ENCODE results near the gene CDH13. TPM values are rescaled to one million over a fixed set of nuclear protein-coding genes. Genes with fewer than 3 reads are reported as not detected.

Gene CDH13
- polyA plus RNA-seq, 4 donors, result 9.4 to 16.6 (median 13.4) TPM

- no peak for DNase-seq (ENCODE audit: low read depth in 4 of 4, low spot score in 2 of 4)
These were observed 247.9 kb downstream of the CDH13 start for GRCh38 chr16:82874672-82875071.

GRCh38 chr16:82876951-82877350, 250.2 kb downstream of the CDH13 start:
- DNase-seq (ENCODE audit: low read depth in 4 of 4, low spot score in 2 of 4), result no peak

- no peak for DNase-seq (ENCODE audit: low read depth in 4 of 4, low spot score in 2 of 4)
These were observed 251.7 kb downstream of the CDH13 start for GRCh38 chr16:82878466-82878865.

- DNase-seq (ENCODE audit: low read depth in 4 of 4, low spot score in 2 of 4), result no peak
These were observed 253.6 kb downstream of the CDH13 start for GRCh38 chr16:82880346-82880745.

- DNase-seq (ENCODE audit: low read depth in 4 of 4, low spot score in 2 of 4), result no peak
These were observed 254.7 kb downstream of the CDH13 start for GRCh38 chr16:82881516-82881915.

- DNase-seq (ENCODE audit: low read depth in 4 of 4, low spot score in 2 of 4), result no peak
These were observed 255.5 kb downstream of the CDH13 start for GRCh38 chr16:82882226-82882625.

- DNase-seq (ENCODE audit: low read depth in 4 of 4, low spot score in 2 of 4), result no peak
These were observed 256.4 kb downstream of the CDH13 start for GRCh38 chr16:82882982-82883835.

- no peak for DNase-seq (ENCODE audit: low read depth in 4 of 4, low spot score in 2 of 4)
These were observed 257.6 kb downstream of the CDH13 start for GRCh38 chr16:82884320-82884898.

GRCh38 chr16:82886146-82886545, 259.4 kb downstream of the CDH13 start:
- DNase-seq (ENCODE audit: low read depth in 4 of 4, low spot score in 2 of 4), result no peak

- DNase-seq (ENCODE audit: low read depth in 4 of 4, low spot score in 2 of 4), result peak; percentile 73 to 87 (median 84)
These were observed 261.8 kb downstream of the CDH13 start for GRCh38 chr16:82888591-82889001.

GRCh38 chr16:82891424-82891823, 264.7 kb downstream of the CDH13 start:
- no peak for DNase-seq (ENCODE audit: low read depth in 4 of 4, low spot score in 2 of 4)

- no peak for DNase-seq (ENCODE audit: low read depth in 4 of 4, low spot score in 2 of 4)
These were observed 265.1 kb downstream of the CDH13 start for GRCh38 chr16:82891918-82892317.

- DNase-seq (ENCODE audit: low read depth in 4 of 4, low spot score in 2 of 4), result no peak
These were observed 265.6 kb downstream of the CDH13 start for GRCh38 chr16:82892324-82892723.

- DNase-seq (ENCODE audit: low read depth in 4 of 4, low spot score in 2 of 4), result no peak
These were observed 269.1 kb downstream of the CDH13 start for GRCh38 chr16:82895843-82896242.

- DNase-seq (ENCODE audit: low read depth in 4 of 4, low spot score in 2 of 4), result no peak
These were observed 272.2 kb downstream of the CDH13 start for GRCh38 chr16:82899006-82899405.

- DNase-seq (ENCODE audit: low read depth in 4 of 4, low spot score in 2 of 4), result no peak
These were observed 273.1 kb downstream of the CDH13 start for GRCh38 chr16:82899731-82900450.

- no peak for DNase-seq (ENCODE audit: low read depth in 4 of 4, low spot score in 2 of 4)
These were observed 273.8 kb downstream of the CDH13 start for GRCh38 chr16:82900559-82900958.

- no peak for DNase-seq (ENCODE audit: low read depth in 4 of 4, low spot score in 2 of 4)
These were observed 285.2 kb downstream of the CDH13 start for GRCh38 chr16:82911925-82912324.

- no peak for DNase-seq (ENCODE audit: low read depth in 4 of 4, low spot score in 2 of 4)
These were observed 288.5 kb downstream of the CDH13 start for GRCh38 chr16:82915139-82915824.

GRCh38 chr16:82917886-82918595, 291.3 kb downstream of the CDH13 start:
- no peak for DNase-seq (ENCODE audit: low read depth in 4 of 4, low spot score in 2 of 4)

Data from left renal cortex interstitium (tissue), 4 donors.